CD14-positive monocyte (primary cell): ENCODE data around the gene DDX17. TPM values are rescaled to one million over a fixed set of nuclear protein-coding genes. Genes with fewer than 3 reads are reported as not detected.

Experiments used
- DNase-seq, 3 donors: peaks; one replicate each; pipeline ENCODE4 v3.0.0-alpha.2; 2011 to 2022
- H2AFZ ChIP-seq: 2 replicates; pipeline ENCODE4 v1.6.0; 2012; ENCODE audit warnings: mild to moderate bottlenecking, low read depth, low read length, inconsistent platforms; ENCODE audit not compliant: insufficient read depth, poor library complexity, severe bottlenecking
- H3K27ac ChIP-seq, 2 donors: 1 replicate in 1 of 2; 2 replicates in 1 of 2; pipeline ENCODE4 v1.5.1; 2012 to 2013; ENCODE audit warnings: low read length in 2 of 2, control low read depth in 1 of 2, inconsistent platforms in 1 of 2, low read depth in 1 of 2, mild to moderate bottlenecking in 1 of 2
- H3K27me3 ChIP-seq, 2 donors: one replicate each; pipeline versions ENCODE4 v1.6.0 to v1.6.1; 2011 to 2013; ENCODE audit warnings: low read length in 2 of 2; ENCODE audit not compliant: control insufficient read depth in 2 of 2, insufficient read depth in 2 of 2
- H3K36me3 ChIP-seq, 2 donors: replicated peaks in 1 of 2; 1 replicate in 1 of 2; 2 replicates in 1 of 2; pipeline versions ENCODE4 v1.5.1 to v1.6.1; 2012 to 2013; ENCODE audit warnings: low read length in 2 of 2, control low read depth in 1 of 2, inconsistent platforms in 1 of 2, mild to moderate bottlenecking in 1 of 2; ENCODE audit not compliant: insufficient read depth in 2 of 2, control insufficient read depth in 1 of 2
- H3K4me1 ChIP-seq, 2 donors: 1 replicate in 1 of 2; 2 replicates in 1 of 2; pipeline versions ENCODE4 v1.5.1 to v1.6.1; 2012 to 2013; ENCODE audit warnings: low read length in 2 of 2, control low read depth in 1 of 2, inconsistent platforms in 1 of 2, mild to moderate bottlenecking in 1 of 2, moderate library complexity in 1 of 2; ENCODE audit not compliant: insufficient read depth in 2 of 2, control insufficient read depth in 1 of 2
- H3K4me2 ChIP-seq: replicated peaks from 2 replicates; pipeline ENCODE3; 2012; ENCODE audit warnings: low read length, moderate library complexity, mild to moderate bottlenecking; ENCODE audit not compliant: poor library complexity, severe bottlenecking; ENCODE audit errors: extremely low read depth
- H3K4me3 ChIP-seq, 3 experiments: fragments of 200-600 bp in 1 of 3; sonication (generic) in 1 of 3; replicated peaks in 1 of 3; 1 replicate in 2 of 3; 2 replicates in 1 of 3; pipeline ENCODE4 v1.5.1; 2011 to 2013; ENCODE audit warnings: low read length in 3 of 3, mild to moderate bottlenecking in 3 of 3, control low read depth in 2 of 3, low read depth in 2 of 3, inconsistent platforms in 1 of 3, moderate library complexity in 1 of 3
- H3K79me2 ChIP-seq: 2 replicates; pipeline ENCODE4 v1.6.0; 2012; ENCODE audit warnings: mild to moderate bottlenecking, control low read depth, inconsistent platforms, low read length, moderate library complexity; ENCODE audit not compliant: insufficient read depth
- H3K9ac ChIP-seq: 2 replicates; pipeline ENCODE4 v1.6.0; 2017; ENCODE audit warnings: low read length, mild to moderate bottlenecking; ENCODE audit not compliant: insufficient read depth, poor library complexity, severe bottlenecking
- H3K9me3 ChIP-seq, 2 donors: replicated peaks in 1 of 2; 1 replicate in 1 of 2; 2 replicates in 1 of 2; pipeline versions ENCODE4 v1.5.1 to v1.6.1; 2012 to 2013; ENCODE audit warnings: low read length in 2 of 2, control low read depth in 1 of 2; ENCODE audit not compliant: control insufficient read depth in 1 of 2, insufficient read depth in 1 of 2
- H4K20me1 ChIP-seq: 2 replicates; pipeline ENCODE4 v1.6.0; 2012; ENCODE audit warnings: mild to moderate bottlenecking, low read length, control low read depth, moderate library complexity; ENCODE audit not compliant: insufficient read depth
- H3K27ac Mint-ChIP-seq, 7 donors: one replicate each; pipeline ENCODE4 v1.8.0; 2020; ENCODE audit warnings: mild to moderate bottlenecking in 7 of 7, mixed read lengths in 7 of 7, moderate library complexity in 6 of 7, inconsistent platforms in 2 of 7
- H3K27me3 Mint-ChIP-seq, 3 donors: one replicate each; pipeline ENCODE4 v1.8.0; 2021 to 2022; ENCODE audit warnings: low read depth in 3 of 3, mild to moderate bottlenecking in 3 of 3, mixed read lengths in 3 of 3, moderate library complexity in 3 of 3, inconsistent platforms in 1 of 3
- H3K36me3 Mint-ChIP-seq, 2 donors: one replicate each; pipeline ENCODE4 v1.8.0; 2020; ENCODE audit warnings: mixed read lengths in 2 of 2, inconsistent platforms in 1 of 2, mild to moderate bottlenecking in 1 of 2
- H3K4me1 Mint-ChIP-seq: one replicate; pipeline ENCODE4 v1.8.0; 2020; ENCODE audit warnings: mild to moderate bottlenecking, mixed read lengths
- H3K4me3 Mint-ChIP-seq, 2 donors: one replicate each; pipeline ENCODE4 v1.8.0; 2020; ENCODE audit warnings: mild to moderate bottlenecking in 2 of 2, mixed read lengths in 2 of 2, moderate library complexity in 1 of 2
- H3K9me3 Mint-ChIP-seq, 7 donors: one replicate each; pipeline ENCODE4 v1.8.0; 2020 to 2022; ENCODE audit warnings: mixed read lengths in 7 of 7, mild to moderate bottlenecking in 6 of 7, moderate library complexity in 6 of 7, inconsistent platforms in 2 of 7
- CTCF ChIP-seq: fragments of 200-600 bp; IDR thresholded peaks from one replicate; pipeline ENCODE4 v1.8.0; 2022; ENCODE audit warnings: antibody characterized with exemption, mild to moderate bottlenecking
- WGBS: methylation state at CpG from one replicate; pipeline ENCODE4 v1.1.5; 2013; ENCODE audit warnings: missing lambda C conversion rate; ENCODE audit not compliant: insufficient coverage; 5-methylcytosine and 5-hydroxymethylcytosine counted together
- intact Hi-C, 2 donors: fragments of 100-400 bp; cut with micrococcal nuclease; formaldehyde crosslinking; loops; one replicate each; pipeline versions ENCODE4 v1.15.0 to v1.15.1; 2023
- polyA plus RNA-seq, 3 donors: library from polyadenylated mRNA; depleted of rRNA in 1 of 3; unstranded in 2 of 3; stranded (reverse) in 1 of 3; fragments of 300-500 nt in 2 of 3; fragments of >200 nt in 1 of 3; fragmentation: Illumina TruSeq in 2 of 3; gene quantifications; 1 replicate in 2 of 3; 2 replicates in 1 of 3; pipeline ENCODE4 v1.2.3, GENCODE V29; 2012 to 2021

DDX17 gene
- polyA plus RNA-seq, 3 donors: 31.4 to 434 (median 36.3) TPM

- Histone ChIP-seq H3K4me1 (no peaks in the 10 kb centered on the region), H3K27ac (peak overlapping the region in 1 of 2 donors; percentile 36), H3K4me2 (no peak overlapping the region), H4K20me1 (peaks cover 67% of the 10 kb centered on the region), H3K79me2 (no peaks in the 10 kb centered on the region), H3K9me3 (no peaks in the 10 kb centered on the region), H3K4me3 (no peak overlapping the region), H3K36me3 (peaks cover 56 to 69% of the 10 kb centered on the region in 2 donors), H3K27me3 (no peaks in the 10 kb centered on the region), H3K9ac (no peak overlapping the region), H2AFZ (no peak overlapping the region)
- Mint-ChIP-seq H3K27me3 (peaks cover 0 to 3% (median 2%) of the 10 kb centered on the region in 3 donors), H3K4me3 (no peak overlapping the region), H3K36me3 (peaks cover 56 to 65% of the 10 kb centered on the region in 2 donors), H3K27ac (peak overlapping the region in 3 of 7 donors; percentile 55 to 68 (median 57)), H3K4me1 (no peaks in the 10 kb centered on the region), H3K9me3 (no peaks in the 10 kb centered on the region)
- no peak for TF ChIP-seq CTCF
- no peak for DNase-seq
- WGBS: 100% methylated on average over 1 of the region's 8 CpGs
- intact Hi-C loops: no loop called here
Observed at GRCh38 chr22:38481871-38482332, 24.2 kb downstream of the DDX17 start.

- intact Hi-C loops: no loop called here
- H3K4me2 ChIP-seq: no peak overlapping the region
- H2AFZ ChIP-seq: no peak overlapping the region
- no peaks in the 10 kb centered on the region for H3K9me3 ChIP-seq
- Mint-ChIP-seq H3K27ac (peak overlapping the region in 2 of 7 donors; percentile 8 to 80), H3K36me3 (peaks cover 51 to 59% of the 10 kb centered on the region in 2 donors), H3K9me3 (no peaks in the 10 kb centered on the region), H3K27me3 (peaks cover 2 to 3% (median 2%) of the 10 kb centered on the region in 3 donors), H3K4me3 (no peak overlapping the region), H3K4me1 (no peaks in the 10 kb centered on the region)
- peaks cover 50 to 63% of the 10 kb centered on the region in 2 donors for H3K36me3 ChIP-seq
- no peaks in the 10 kb centered on the region for H3K27me3 ChIP-seq
- H3K9ac ChIP-seq: no peak overlapping the region
- no peak overlapping the region for H3K4me3 ChIP-seq
- no peak for DNase-seq
- peaks cover 61% of the 10 kb centered on the region for H4K20me1 ChIP-seq
- H3K4me1 ChIP-seq: no peaks in the 10 kb centered on the region
- H3K27ac ChIP-seq: peak overlapping the region in 1 of 2 donors; percentile 36
- no peaks in the 10 kb centered on the region for H3K79me2 ChIP-seq
- WGBS: 100% methylated on average over 1 of the region's 3 CpGs
- TF ChIP-seq CTCF: no peak
Observed at GRCh38 chr22:38481162-38481870, 24.8 kb downstream of the DDX17 start.
